Activated CD4-positive, alpha-beta T cell treated with anti-CD3 and anti-CD28 coated beads, Interleukin-2, amount 10 ng/mL, durations not matched to agents 24 days and 14 days (primary cell): Measurements from ENCODE around the gene SDCBP2. TPM values are rescaled to one million over a fixed set of nuclear protein-coding genes. Genes with fewer than 3 reads are reported as not detected.

Experiments
- DNase-seq: peaks from one replicate; pipeline ENCODE4 v3.0.0; 2022
- H3K27ac Mint-ChIP-seq: one replicate; pipeline ENCODE4 v1.8.0; 2022; ENCODE audit warnings: mild to moderate bottlenecking, mixed read lengths
- H3K27me3 Mint-ChIP-seq: one replicate; pipeline ENCODE4 v1.8.0; 2022; ENCODE audit warnings: mixed read lengths
- H3K36me3 Mint-ChIP-seq: one replicate; pipeline ENCODE4 v1.8.0; 2022; ENCODE audit warnings: low read depth, mild to moderate bottlenecking, mixed read lengths
- H3K4me1 Mint-ChIP-seq: one replicate; pipeline ENCODE4 v1.8.0; 2021; ENCODE audit warnings: mixed read lengths
- H3K4me3 Mint-ChIP-seq: one replicate; pipeline ENCODE4 v1.8.0; 2022; ENCODE audit warnings: mild to moderate bottlenecking, moderate library complexity, mixed read lengths
- H3K9me3 Mint-ChIP-seq: one replicate; pipeline ENCODE4 v1.8.0; 2021; ENCODE audit warnings: mixed read lengths
- intact Hi-C: fragments of 100-400 bp; cut with micrococcal nuclease; formaldehyde crosslinking; loops from one replicate; pipeline ENCODE4 v1.15.1; 2023
- total RNA-seq: library from RNA; stranded (reverse); gene quantifications from 2 replicates; pipeline ENCODE4 v1.2.3, GENCODE V29; 2022

Gene SDCBP2
- total RNA-seq, 1 donor from 2014 or later = 2.0 TPM

- peaks cover 4% of the 10 kb centered on the region for H3K36me3 Mint-ChIP-seq
- H3K9me3 Mint-ChIP-seq = no peaks in the 10 kb centered on the region
- no peak for DNase-seq
- intact Hi-C loops = no loop called here
- no peak overlapping the region for H3K4me3 Mint-ChIP-seq
- H3K27me3 Mint-ChIP-seq = no peaks in the 10 kb centered on the region
- H3K27ac Mint-ChIP-seq = no peak overlapping the region
- H3K4me1 Mint-ChIP-seq = peaks cover 25% of the 10 kb centered on the region
These were observed 45.1 kb downstream of the SDCBP2 start for GRCh38 chr20:1283522-1284510.

- H3K4me1 Mint-ChIP-seq = peaks cover 21% of the 10 kb centered on the region
- no peaks in the 10 kb centered on the region for H3K27me3 Mint-ChIP-seq
- H3K4me3 Mint-ChIP-seq = no peak overlapping the region
- DNase-seq = no peak
- H3K36me3 Mint-ChIP-seq = peaks cover 2% of the 10 kb centered on the region
- H3K27ac Mint-ChIP-seq = no peak overlapping the region
- intact Hi-C loops = no loop called here
- H3K9me3 Mint-ChIP-seq = no peaks in the 10 kb centered on the region
These were observed 46.0 kb downstream of the SDCBP2 start for GRCh38 chr20:1282966-1283365.

- peak; percentile 51 for DNase-seq
- Mint-ChIP-seq H3K27ac (no peak overlapping the region), H3K9me3 (no peaks in the 10 kb centered on the region), H3K4me1 (peaks cover 9% of the 10 kb centered on the region), H3K4me3 (no peak overlapping the region), H3K27me3 (no peaks in the 10 kb centered on the region), H3K36me3 (peaks cover 2% of the 10 kb centered on the region)
- intact Hi-C loops = no loop called here
These were observed 47.5 kb downstream of the SDCBP2 start for GRCh38 chr20:1281279-1282057.

- peak; percentile 52 for DNase-seq
- H3K27ac Mint-ChIP-seq = no peak overlapping the region
- no peaks in the 10 kb centered on the region for H3K27me3 Mint-ChIP-seq
- peaks cover 2% of the 10 kb centered on the region for H3K36me3 Mint-ChIP-seq
- H3K9me3 Mint-ChIP-seq = no peaks in the 10 kb centered on the region
- intact Hi-C loops = no loop called here
- peaks cover 4% of the 10 kb centered on the region for H3K4me1 Mint-ChIP-seq
- no peak overlapping the region for H3K4me3 Mint-ChIP-seq
These were observed 48.5 kb downstream of the SDCBP2 start for GRCh38 chr20:1280195-1281102.

GRCh38 chr20:1278993-1279392 is 49.9 kb downstream of the SDCBP2 start:
- no peak for DNase-seq
- H3K27me3 Mint-ChIP-seq = no peaks in the 10 kb centered on the region
- H3K9me3 Mint-ChIP-seq = no peaks in the 10 kb centered on the region
- H3K27ac Mint-ChIP-seq = no peak overlapping the region
- no peak overlapping the region for H3K4me3 Mint-ChIP-seq
- peaks cover 4% of the 10 kb centered on the region for H3K4me1 Mint-ChIP-seq
- H3K36me3 Mint-ChIP-seq = no peaks in the 10 kb centered on the region
- intact Hi-C loops = no loop called here

GRCh38 chr20:1277529-1278322 is 51.2 kb downstream of the SDCBP2 start:
- H3K27me3 Mint-ChIP-seq = no peaks in the 10 kb centered on the region
- H3K4me1 Mint-ChIP-seq = peaks cover 4% of the 10 kb centered on the region
- no peak overlapping the region for H3K4me3 Mint-ChIP-seq
- no peaks in the 10 kb centered on the region for H3K36me3 Mint-ChIP-seq
- intact Hi-C loops = no loop called here
- DNase-seq = peak; percentile 48
- H3K27ac Mint-ChIP-seq = no peak overlapping the region
- no peaks in the 10 kb centered on the region for H3K9me3 Mint-ChIP-seq

GRCh38 chr20:1275919-1276318 is 53.0 kb downstream of the SDCBP2 start:
- Mint-ChIP-seq H3K4me1 (no peaks in the 10 kb centered on the region), H3K27ac (no peak overlapping the region)

GRCh38 chr20:1274485-1275311 is 54.2 kb downstream of the SDCBP2 start:
- intact Hi-C loops = no loop called here
- H3K4me1 Mint-ChIP-seq = no peaks in the 10 kb centered on the region
- peak; percentile 47 for DNase-seq
- no peaks in the 10 kb centered on the region for H3K27me3 Mint-ChIP-seq
- H3K4me3 Mint-ChIP-seq = no peak overlapping the region
- no peaks in the 10 kb centered on the region for H3K9me3 Mint-ChIP-seq
- no peaks in the 10 kb centered on the region for H3K36me3 Mint-ChIP-seq
- no peak overlapping the region for H3K27ac Mint-ChIP-seq

More at GRCh38 chr20:1275919-1276318, 53.0 kb downstream of the SDCBP2 start:
- DNase-seq = peak; percentile 49
- no peaks in the 10 kb centered on the region for H3K27me3 Mint-ChIP-seq
- no peaks in the 10 kb centered on the region for H3K9me3 Mint-ChIP-seq
- intact Hi-C loops = no loop called here
- H3K36me3 Mint-ChIP-seq = no peaks in the 10 kb centered on the region
- H3K4me3 Mint-ChIP-seq = no peak overlapping the region

GRCh38 chr20:1273366-1273765 is 55.6 kb downstream of the SDCBP2 start:
- no peak overlapping the region for H3K27ac Mint-ChIP-seq
- H3K4me1 Mint-ChIP-seq = peaks cover 4% of the 10 kb centered on the region
- intact Hi-C loops = no loop called here
- no peaks in the 10 kb centered on the region for H3K9me3 Mint-ChIP-seq
- no peaks in the 10 kb centered on the region for H3K36me3 Mint-ChIP-seq
- no peak for DNase-seq
- no peaks in the 10 kb centered on the region for H3K27me3 Mint-ChIP-seq
- no peak overlapping the region for H3K4me3 Mint-ChIP-seq

- peaks cover 11% of the 10 kb centered on the region for H3K4me1 Mint-ChIP-seq
- H3K27ac Mint-ChIP-seq = no peak overlapping the region
- H3K4me3 Mint-ChIP-seq = no peak overlapping the region
- H3K9me3 Mint-ChIP-seq = no peaks in the 10 kb centered on the region
- peaks cover 2% of the 10 kb centered on the region for H3K36me3 Mint-ChIP-seq
- DNase-seq = no peak
- intact Hi-C loops = no loop called here
- no peaks in the 10 kb centered on the region for H3K27me3 Mint-ChIP-seq
These were observed 56.4 kb downstream of the SDCBP2 start for GRCh38 chr20:1272368-1273100.

GRCh38 chr20:1269850-1270249 is 59.1 kb downstream of the SDCBP2 start:
- H3K9me3 Mint-ChIP-seq = no peaks in the 10 kb centered on the region
- H3K27ac Mint-ChIP-seq = no peak overlapping the region
- H3K4me3 Mint-ChIP-seq = no peak overlapping the region
- intact Hi-C loops = no loop called here
- no peaks in the 10 kb centered on the region for H3K27me3 Mint-ChIP-seq
- DNase-seq = peak; percentile 51
- peaks cover 28% of the 10 kb centered on the region for H3K4me1 Mint-ChIP-seq
- peaks cover 2% of the 10 kb centered on the region for H3K36me3 Mint-ChIP-seq

- Mint-ChIP-seq H3K9me3 (no peaks in the 10 kb centered on the region), H3K4me3 (no peak overlapping the region), H3K4me1 (peaks cover 28% of the 10 kb centered on the region), H3K27ac (no peak overlapping the region), H3K27me3 (no peaks in the 10 kb centered on the region), H3K36me3 (peaks cover 2% of the 10 kb centered on the region)
- DNase-seq = no peak
- intact Hi-C loops = no loop called here
These were observed 59.7 kb downstream of the SDCBP2 start for GRCh38 chr20:1269235-1269634.
